D721Med (cell line): ENCODE measurements around the gene RASGEF1C.

Experiments
- DNase-seq: peaks from one replicate; pipeline ENCODE4 v3.0.0; 2011; ENCODE audit warnings: low spot score; ENCODE audit not compliant: insufficient read length
- FAIRE-seq: peaks from 2 replicates; lab custom pipeline; 2011; peaks lifted over from hg19 to GRCh38; lab: Jason Lieb, UNC
- TF ChIP-seq, protein P1 (sequence below): IDR thresholded peaks from 2 replicates; pipeline ENCODE4 v1.5.1; 2012; ENCODE audit warnings: mild to moderate bottlenecking, control low read depth; ENCODE audit not compliant: insufficient read depth; ENCODE audit errors: missing control alignments

RASGEF1C gene

DNA sequence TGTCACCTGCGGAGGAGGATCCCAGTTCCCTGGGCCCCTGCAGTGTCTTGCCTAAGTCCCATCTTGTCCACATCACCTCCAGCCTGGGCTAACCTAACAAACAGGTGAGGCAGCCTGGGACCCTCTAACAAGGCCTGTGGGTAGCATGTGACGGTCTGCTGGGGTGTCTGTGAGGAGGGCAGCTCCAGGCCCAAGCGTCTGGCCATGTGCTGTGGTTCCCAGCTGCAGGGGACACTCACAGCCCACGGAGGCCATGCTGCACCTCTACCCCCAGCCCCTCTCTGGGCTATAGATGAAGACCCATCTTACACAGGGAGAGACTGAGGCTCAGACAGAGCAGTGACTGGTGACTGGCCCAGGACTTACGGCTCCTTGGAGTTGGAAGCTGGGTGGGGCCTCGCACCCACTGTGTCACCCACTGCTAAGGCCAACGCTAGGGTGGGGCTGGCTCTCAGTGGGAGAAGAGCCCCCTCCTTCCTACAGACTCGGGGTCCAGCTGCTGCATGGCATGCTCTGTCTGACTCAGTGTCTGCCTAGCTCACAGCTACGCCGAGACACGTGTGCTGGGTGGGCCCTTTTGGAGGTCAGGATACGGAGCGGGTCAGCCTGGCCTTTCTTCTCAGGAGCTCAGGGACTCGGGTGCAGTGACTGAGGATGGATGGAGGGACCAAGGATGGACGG lies 96.7 kb downstream of the RASGEF1C start:
- DNase-seq (no peak), FAIRE-seq (no peak)
- TF ChIP-seq, protein P1, sequence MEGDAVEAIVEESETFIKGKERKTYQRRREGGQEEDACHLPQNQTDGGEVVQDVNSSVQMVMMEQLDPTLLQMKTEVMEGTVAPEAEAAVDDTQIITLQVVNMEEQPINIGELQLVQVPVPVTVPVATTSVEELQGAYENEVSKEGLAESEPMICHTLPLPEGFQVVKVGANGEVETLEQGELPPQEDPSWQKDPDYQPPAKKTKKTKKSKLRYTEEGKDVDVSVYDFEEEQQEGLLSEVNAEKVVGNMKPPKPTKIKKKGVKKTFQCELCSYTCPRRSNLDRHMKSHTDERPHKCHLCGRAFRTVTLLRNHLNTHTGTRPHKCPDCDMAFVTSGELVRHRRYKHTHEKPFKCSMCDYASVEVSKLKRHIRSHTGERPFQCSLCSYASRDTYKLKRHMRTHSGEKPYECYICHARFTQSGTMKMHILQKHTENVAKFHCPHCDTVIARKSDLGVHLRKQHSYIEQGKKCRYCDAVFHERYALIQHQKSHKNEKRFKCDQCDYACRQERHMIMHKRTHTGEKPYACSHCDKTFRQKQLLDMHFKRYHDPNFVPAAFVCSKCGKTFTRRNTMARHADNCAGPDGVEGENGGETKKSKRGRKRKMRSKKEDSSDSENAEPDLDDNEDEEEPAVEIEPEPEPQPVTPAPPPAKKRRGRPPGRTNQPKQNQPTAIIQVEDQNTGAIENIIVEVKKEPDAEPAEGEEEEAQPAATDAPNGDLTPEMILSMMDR, result no peak

GRCh38 chr5:180111273-180112002 lies 97.6 kb downstream of the RASGEF1C start:
- FAIRE-seq, result no peak
- no peak for DNase-seq
- TF ChIP-seq, protein P1, result no peak

DNA sequence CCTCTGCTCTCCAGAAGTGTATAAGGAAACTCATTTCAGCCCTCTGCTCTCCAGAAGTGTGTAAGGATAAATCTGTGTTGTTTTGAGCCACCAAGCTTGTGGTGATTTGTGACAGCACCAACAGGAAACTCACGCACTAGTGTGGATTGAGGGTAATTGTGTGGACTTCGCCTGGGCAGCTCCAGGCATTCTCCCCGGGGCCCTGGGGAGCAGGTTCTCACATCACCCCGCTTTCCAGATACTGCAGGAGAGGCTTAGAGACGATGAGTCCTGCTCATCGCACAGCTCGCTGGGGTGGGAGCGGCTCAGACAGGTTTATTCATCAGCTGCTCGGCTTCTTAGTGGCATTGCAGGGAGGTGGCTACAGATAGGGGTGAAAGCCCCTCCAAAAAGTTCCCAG lies 99.1 kb downstream of the RASGEF1C start:
- DNase-seq, result no peak
- FAIRE-seq, result no peak
- TF ChIP-seq, protein P1, result no peak

DNA sequence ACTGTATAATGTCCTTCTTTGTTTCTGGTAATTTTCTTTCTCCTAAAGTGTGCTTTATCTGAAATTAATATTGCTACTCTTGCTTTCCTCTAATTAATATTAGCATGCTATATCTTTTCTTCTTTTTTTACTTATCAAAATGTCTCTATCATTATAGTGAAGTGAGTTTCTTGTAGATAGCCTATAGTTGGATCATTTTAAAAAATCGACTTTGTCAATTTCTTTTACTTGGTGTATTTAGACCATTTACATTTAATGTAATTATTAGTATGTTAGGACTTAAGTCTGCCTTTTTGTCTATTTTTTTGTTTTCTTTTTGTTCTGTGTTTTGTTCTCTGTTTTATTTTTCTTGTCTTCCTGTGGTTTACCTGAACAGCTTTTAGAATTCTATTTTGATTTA lies 102.0 kb downstream of the RASGEF1C start:
- FAIRE-seq (no peak), DNase-seq (no peak)
- TF ChIP-seq, protein P1, result no peak

GRCh38 chr5:180105827-180106312 lies 103.1 kb downstream of the RASGEF1C start:
- TF ChIP-seq, protein P1, result no peak
- FAIRE-seq, result no peak
- DNase-seq, result no peak

GRCh38 chr5:180104168-180104530 lies 104.9 kb downstream of the RASGEF1C start:
- FAIRE-seq, result no peak
- DNase-seq, result no peak
- TF ChIP-seq, protein P1, result no peak
